PFSK-1 (cell line): ENCODE results near the gene PALD1.

ENCODE experiments used
- POLR2AphosphoS5 ChIP-seq: IDR thresholded peaks from 2 replicates; pipeline ENCODE4 v1.6.1; 2012; ENCODE audit warnings: low read depth, mild to moderate bottlenecking, control low read depth, low read length, moderate library complexity
- REST ChIP-seq, 2 experiments: IDR thresholded peaks; 2 replicates each; pipeline versions ENCODE4 v1.6.1 to v1.8.0; 2011 to 2012; ENCODE audit warnings: low read depth in 2 of 2, low read length in 2 of 2, control low read depth in 1 of 2, inconsistent platforms in 1 of 2, mild to moderate bottlenecking in 1 of 2, moderate library complexity in 1 of 2; ENCODE audit not compliant: insufficient read depth in 1 of 2
- SIN3A ChIP-seq: IDR thresholded peaks from 2 replicates; pipeline ENCODE4 v1.6.1; 2012; ENCODE audit warnings: mild to moderate bottlenecking, low read length, moderate library complexity, borderline replicate concordance; ENCODE audit not compliant: insufficient read depth

DNA sequence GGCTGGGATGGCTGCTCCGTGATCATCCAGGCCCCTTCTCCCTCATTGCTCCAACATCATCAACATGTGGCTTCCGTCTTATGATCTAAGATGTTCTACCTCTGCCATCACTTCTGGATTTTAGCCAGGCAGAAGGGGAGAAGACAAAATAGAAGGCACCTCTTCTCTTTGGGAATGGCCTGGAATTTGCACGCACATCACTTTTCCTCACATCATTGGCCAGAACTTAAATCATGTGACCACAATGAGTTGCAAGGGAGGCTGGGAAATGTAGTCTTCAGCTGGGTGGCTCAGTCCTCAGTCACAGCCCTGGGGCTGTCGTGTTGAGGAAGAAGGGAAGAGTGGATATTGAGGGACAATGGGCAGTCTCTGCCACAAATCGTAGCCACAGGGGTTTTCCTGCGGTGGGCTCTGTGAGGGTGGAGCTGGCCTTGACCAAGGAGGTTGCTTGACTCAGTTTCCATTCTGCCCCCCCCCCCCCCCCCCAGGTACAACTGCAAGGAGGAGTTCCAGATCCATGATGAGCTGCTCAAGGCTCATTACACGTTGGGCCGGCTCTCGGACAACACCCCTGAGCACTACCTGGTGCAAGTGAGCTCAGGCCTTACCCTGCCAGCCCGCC is 50.3 kb downstream of the PALD1 start:
- no peak for TF ChIP-seq POLR2AphosphoS5
- TF ChIP-seq REST (IDR thresholded peaks at IDR 0.05; ENCODE audit: insufficient read depth in 1 of 2, low read depth in 2 of 2, low read length in 2 of 2): no peak
- TF ChIP-seq SIN3A: no peak
